Endometrial microvascular endothelial cells (primary cell): ENCODE results near the gene MRPL40. TPM values are rescaled to one million over a fixed set of nuclear protein-coding genes. Genes with fewer than 3 reads are reported as not detected.

Experiments used
- in situ Hi-C: cut with HindIII; loops from 2 replicates; pipeline ENCODE4 v1.10.0; 2017; ENCODE audit warnings: low sequenced_read_pairs, low pct_unique_long_range_greater_than_20kb; ENCODE audit errors: inconsistent ontology term
- total RNA-seq: library from RNA; depleted of rRNA; stranded (reverse); fragments of >200 nt; gene quantifications from one replicate; pipeline ENCODE4 v1.2.3, GENCODE V29; 2015; ENCODE audit errors: inconsistent ontology term

The MRPL40 gene
- total RNA-seq = 38.3 TPM

DNA sequence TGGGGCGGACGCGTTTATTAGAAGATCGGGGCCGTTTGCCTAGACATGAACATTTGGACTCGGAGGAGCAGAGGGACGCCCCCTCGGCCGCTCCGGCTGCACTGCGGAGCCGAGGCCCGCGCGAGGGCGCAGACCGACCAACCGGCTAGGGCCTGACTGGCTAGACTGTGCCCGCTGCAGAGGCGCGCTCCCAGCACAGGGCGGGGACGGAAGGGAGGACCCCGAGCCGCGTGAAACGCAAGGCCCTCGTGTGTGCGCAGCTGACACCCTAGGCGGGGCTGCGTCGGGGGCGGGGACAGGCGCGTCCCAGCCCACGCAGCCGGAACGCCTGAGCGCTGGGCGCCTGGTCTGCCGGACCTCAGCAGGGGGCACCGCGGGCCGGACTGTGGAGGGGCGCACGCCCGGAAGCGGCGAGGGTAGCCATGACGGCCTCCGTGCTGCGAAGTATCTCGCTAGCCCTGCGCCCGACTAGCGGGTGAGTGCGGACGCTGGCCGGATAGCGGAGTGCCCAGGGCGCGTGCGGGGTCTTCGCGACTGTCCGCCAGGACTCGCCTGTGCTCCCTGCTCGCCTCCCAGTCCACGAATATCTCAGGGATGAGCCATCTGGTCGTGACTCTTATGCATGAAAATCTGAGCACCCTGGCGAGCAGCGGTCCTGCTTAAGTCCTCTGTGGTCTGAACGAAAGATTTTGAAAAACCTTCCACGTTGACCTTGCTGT is at the start of gene MRPL40:
Gene MRPL40, plus strand, starts transcription at position 413 of the 719 bp plus-strand sequence. Its CDS starts 10 bp downstream, at position 423.
- in situ Hi-C loops = no loop called here

DNA sequence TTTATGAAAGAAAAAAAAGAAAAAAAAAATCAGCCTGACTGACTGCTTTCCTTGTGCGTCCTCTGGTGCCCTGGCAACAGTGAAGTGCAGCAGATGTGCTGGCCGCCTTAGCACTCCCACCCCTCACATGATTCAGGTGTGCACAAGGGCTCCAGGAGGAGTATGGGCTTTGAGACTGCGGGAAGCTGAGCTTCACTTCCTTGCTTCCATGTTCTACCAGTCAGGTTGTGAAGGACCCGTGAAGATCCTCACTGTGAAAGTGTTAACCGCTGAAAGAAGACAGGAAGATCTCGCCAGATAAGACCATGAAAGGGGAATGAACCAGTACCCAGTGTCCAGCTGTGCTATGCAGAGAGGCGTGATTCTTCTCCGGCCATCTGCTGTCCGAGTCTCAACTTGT is 49.1 kb upstream of the MRPL40 start:
- in situ Hi-C loops = no loop called here

DNA sequence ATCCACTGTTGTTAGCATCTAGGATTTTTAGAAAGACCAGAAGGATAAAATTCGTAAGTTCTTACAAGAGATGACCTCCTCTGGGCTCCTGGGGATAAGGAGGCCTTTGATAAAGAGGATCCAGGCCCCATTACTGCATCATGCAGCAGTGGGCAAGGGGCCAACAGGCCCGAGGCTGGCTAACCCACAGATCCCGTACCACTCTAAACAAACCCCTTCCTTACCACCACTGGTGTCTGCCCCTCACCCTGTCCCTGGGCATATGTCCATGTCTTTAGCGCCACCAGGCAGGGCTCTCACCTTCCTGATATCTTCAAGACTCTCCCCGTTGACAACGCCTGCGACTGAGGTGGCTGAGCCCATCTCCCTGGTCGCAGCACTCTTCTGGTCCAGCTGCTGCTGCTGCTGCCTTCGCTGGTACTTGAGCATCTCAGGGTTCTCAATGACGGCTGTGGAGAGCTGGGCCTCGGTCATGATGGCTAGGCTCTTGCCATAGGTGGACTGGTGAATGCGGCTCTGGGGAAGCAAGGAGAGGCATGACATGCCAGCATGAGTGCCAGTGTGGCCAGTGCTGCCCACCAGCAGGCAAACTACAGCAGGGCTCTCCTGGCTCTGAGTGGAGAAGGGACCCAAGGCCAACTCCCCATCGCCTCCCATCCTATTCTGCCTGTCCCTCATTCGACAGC is 47.0 kb upstream of the MRPL40 start:
- in situ Hi-C loops = no loop called here

DNA sequence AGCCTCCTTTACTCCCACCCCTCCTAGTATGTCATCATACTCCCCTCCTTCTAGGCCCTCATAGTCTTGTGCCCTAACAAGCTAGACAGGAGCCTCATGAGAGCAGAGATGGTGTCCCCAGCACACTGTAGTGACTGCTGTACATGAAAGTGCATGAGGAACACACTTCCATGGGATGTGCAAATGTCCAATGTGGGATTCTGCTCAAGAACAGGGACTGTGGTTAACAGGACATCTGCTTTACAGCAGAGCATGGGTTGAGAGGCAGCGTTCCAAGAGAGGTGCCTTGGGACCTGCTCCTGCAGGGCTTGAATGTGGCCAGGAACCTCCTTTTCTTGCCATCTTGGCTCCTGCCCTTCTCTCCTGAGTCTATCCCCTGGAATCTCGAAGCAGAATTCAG is 46.1 kb upstream of the MRPL40 start:
- in situ Hi-C loops = no loop called here

DNA sequence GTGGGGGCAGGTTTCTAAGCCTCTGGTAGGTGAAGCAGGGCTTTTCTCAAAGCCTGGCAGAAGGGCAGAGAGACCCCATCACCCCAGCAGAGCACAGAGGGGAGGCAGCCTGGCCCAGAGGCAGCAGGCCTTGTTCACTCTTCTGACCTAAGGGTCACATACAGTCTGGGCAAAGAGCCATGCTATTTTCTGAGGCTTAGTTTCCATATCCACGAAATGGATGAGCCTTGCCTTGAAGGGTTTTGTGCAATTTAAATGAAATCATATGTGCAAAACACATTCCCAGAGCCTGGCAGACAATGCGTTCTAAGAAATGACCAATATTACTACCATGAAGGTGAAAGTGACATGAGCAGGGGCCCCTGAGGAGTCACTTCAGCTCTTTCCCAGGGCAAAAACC is 45.3 kb upstream of the MRPL40 start:
- in situ Hi-C loops = no loop called here

DNA sequence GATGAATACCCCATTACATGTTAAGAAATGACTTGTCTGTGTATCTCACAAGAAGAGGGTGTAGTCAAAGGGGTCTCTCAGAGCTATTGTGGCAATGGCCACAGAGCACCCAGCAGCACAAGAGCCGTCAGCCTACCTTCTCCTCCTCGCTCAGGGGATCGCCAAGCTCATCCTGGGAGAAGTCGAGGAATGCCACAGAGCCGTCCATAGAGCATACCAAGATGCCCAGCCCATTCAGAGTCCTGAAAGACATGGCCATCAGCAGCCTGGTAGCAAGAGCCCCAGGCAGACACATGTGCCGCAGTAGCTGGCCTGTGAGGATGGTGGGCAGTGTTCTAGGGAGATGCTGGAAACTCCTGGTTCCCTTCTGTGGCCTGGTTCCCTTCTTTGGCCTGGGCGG is 44.8 kb upstream of the MRPL40 start:
- in situ Hi-C loops = no loop called here

DNA sequence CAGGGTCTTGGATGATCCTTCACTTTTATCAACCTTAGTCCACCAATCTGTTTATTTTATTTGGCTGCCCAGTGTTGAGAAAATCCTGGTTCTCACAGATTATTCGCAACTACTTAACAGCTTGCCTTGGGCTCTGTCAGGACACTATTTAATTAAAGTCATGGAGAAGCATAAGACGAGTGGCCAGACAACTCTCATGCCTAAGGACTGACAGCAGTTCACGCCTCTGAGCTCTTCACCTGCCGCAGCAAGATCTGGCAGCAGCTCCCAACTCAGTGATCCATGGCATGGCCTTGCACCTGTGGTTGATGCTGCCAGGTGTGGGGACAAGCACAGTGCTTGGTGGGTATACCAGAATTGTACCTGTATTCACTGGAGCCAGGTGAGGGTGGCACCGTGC is 38.6 kb upstream of the MRPL40 start:
- in situ Hi-C loops = no loop called here

DNA sequence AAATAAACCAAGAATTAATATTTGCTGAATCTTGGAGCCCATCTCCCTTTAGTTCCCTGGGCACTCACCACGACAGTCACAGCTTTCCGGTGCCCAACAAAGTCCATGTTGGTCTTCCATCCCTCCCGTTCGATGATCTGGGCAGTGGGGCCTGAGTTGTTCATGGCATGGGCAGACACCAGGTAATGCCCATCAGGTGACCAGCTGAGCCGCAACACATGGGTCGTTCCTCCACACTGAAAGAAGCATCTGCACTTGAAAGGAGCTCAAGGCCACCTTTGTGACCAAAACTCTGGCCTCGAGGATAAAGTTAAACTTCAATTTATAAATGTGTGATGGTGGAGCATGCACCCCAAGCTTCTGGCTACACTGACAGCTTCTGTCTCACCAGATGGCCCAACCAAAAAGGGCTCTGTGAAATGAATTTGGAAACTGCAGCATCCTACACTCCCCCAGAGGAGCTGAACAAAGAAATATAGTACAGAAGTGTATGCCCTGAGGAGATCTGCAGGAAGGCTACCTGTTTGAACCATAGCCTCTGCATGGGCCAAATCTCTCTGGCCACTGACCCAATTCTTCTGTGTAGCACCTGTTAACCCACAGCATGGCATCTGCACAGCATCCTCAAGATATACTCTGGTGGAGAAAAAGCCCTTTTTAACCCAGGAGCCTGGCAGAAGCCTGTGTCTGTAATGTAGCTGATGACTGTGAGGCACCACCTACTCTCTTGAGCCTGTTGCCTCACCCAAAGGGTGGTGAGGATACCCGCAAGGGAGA is 37.9 kb upstream of the MRPL40 start:
- in situ Hi-C loops = no loop called here

DNA sequence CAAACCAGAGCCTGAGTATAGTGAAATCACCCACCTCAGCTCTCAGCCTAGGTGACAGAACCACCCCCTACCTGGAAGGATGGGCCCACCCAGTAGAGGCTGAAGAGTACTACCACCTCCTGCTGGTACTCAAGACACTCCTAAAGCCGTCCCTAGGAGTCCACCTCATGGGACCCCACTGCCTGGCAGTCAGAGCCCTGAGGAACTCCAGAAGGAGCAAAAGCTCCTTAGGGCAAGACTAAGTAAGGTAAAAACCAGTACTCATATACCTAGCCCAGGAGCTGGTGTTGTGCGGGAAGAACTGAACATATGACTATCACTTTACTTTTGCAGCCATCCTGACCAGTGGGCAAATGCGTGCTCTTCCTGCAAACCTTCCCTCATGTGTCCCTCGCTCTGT is 37.1 kb upstream of the MRPL40 start:
- in situ Hi-C loops = no loop called here

DNA sequence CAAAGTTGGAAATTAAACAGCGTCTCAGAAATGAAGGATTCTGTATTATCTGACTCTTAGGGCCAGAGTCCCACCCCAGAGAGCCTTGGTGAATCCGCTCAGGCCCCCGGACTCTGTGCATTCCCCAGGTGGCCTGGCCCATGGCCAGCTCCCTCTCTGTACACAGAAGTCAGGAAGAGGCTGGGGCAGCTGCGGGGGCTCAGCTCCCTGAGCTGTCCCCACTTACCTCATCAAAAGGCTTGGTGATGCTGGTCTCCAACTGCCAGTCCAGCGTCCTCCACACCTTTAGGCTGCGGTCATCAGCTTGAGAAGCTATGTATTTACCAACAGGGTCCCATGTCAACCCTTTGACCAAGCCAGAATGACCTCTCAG is 35.8 kb upstream of the MRPL40 start:
- in situ Hi-C loops = no loop called here

DNA sequence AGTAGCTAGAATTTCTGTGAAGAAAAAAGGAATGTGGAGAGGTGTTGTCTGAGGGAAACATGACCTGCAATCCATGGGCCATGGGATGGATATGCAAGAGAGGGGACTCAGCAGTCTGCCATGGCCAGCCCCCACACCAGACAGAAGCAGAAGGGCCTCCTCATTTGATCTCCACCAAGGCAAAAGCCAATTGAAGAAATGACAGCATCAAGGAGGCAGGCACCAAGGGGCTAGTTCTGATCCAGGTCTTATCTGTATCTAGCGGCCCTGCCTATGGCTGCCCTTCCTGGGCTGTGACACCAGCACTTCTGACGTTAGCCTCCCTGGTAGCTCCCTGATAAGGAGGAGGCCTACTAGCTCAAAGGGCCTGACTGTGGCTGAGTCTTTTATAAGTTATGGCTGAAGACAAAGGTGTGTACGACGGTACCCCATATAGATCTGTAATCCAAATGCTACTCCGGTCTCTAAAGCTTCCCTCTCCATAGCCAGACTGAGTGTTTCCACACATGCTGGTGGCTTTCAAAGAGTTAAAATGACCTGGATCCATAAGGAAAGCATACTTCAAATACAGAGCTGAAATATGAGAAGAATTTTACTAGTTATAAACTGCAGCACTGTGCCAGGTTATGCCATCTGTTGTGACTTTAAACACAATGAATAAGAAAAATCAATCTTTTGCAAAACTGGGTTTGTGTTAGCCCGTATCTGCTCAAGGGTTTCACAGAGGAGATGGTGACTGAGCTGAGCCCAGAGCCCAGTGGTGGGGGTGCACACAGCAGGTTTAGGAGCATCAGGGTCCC is 35.2 kb upstream of the MRPL40 start:
- in situ Hi-C loops = no loop called here

DNA sequence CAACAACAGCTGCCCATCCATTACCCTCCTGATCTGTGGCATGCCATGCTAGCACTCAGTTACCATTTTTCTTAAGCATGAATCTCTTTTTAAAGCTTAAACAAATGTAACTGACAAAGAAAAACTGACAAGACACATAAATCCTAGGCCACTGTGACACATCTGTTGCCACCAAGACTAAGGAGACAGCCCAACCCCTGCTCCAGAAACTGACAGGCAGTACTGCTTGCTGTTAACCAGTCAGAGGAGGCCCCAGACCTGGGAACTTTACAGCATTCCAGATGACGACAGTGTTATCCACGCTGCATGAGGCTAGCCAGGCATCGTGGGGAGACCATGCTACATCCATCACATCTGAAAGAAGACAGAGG is 34.6 kb upstream of the MRPL40 start:
- in situ Hi-C loops = no loop called here

DNA sequence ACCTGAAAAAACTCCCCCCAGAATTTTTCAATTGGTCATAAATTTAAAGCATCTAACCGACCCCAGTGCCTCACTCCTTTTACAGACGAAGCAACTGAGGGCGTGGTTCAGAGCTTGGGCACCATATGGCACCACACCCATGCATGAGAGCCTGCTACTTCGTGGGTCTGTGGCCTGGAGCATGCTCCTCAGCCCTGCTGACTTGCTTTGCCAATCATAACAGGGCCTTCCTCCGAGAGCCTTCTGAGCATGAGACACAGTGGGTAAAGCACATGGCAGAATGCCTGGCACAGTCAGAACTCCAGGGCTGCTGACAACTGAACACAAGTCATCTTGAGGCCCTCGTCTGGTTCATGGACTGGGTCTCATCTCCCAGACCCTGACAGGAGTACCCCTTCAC is 34.1 kb upstream of the MRPL40 start:
- in situ Hi-C loops = no loop called here

DNA sequence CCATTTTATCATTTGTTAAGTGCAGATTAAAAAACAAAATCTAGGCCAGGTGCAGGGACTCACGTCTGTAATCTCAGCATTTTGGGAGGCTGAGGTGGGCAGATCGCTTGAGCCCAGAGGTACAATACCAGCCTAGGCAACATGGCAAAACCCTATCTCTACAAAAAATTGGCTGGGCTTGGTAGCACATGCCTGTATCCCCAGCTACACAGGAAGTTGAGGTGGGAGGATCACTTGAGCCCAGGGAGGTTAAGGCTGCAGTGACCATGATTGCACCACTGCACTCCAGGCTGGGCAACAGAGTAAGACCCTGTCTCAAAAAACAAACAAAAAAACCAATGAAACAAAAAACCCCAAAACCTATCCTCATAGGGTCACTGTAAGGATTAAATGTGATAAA is 33.7 kb upstream of the MRPL40 start:
- in situ Hi-C loops = no loop called here

DNA sequence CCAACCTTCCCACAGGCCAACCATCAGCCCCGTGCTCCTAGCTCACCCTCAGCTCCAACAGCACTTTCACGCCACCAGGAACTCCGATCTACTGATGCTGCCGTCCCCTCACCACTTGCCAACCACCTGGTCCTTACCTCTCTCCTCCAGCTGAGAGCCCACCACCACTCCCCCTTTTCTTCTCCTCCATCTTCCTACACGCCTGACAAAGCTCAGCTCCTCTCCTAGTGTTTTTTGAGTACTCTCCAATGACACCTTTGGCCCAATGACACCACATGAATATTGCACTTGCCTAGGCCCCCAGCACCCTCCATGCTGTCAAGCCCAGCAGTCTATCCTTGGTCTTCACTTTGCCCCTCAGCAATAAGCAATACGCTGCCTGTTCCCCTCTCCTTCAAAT is 31.5 kb upstream of the MRPL40 start:
- in situ Hi-C loops = no loop called here

DNA sequence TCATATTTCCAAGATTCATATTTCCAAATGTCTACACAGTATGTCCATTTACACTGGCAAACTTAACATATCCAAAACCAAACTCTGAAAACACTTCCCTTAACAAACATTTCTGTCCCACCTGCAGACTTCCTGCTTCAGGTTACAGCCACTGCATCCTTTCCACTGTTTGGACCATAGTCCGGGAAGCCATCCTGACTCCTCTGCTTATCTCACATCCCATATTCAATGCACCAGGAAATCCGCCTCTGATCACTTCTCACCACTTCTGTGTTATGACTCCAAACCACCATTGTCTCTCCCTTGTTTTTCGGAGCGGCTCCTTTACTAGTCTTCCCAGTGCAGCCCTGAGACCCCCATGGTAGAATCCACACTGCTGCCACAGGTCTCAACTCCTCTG is 30.9 kb upstream of the MRPL40 start:
- in situ Hi-C loops = no loop called here

DNA sequence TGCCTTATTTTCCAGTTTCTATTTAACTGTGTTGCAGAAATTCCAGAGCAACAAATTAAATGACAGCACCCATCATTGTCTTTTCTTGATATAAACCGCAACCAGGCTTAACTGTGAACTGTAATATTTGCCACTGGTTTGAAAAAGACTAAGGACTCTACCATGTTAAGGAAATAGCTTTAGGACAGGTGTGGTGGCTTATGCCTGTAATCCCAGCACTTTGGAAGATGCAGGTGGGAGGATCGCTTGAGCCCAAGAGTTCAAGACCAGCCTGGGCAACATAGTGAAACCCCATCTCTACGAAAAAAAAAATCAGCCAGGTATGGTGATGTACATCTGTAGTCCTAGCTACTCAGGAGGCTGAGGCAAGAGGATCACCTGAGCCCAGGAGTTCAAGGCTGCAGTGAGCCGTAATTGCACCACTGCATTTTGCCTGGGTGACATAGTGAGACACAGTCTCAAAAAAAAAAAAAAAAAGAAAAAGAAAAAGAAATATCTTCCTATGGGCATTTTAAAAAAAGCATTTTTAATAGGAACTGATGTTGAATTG is 29.6 kb upstream of the MRPL40 start:
- in situ Hi-C loops = no loop called here

DNA sequence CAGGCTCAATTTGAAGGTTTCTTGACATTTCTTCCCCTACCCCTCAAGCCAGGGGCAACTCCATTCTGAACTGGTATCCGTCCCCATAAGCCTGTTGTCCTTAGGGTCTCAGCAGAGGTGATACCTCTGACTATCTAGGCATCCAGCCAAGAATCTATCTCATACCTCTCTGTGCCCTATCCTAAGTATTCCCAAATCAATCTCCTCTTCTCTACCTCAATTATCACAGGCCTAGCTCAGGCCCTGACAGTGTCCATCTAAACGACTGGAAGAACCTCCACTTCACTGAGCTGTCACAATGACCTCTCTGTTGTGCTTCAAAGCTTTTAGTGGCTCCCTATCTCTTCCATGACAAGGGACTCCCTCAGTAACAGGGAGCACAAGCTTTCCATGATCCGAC is 27.7 kb upstream of the MRPL40 start:
- in situ Hi-C loops = no loop called here

DNA sequence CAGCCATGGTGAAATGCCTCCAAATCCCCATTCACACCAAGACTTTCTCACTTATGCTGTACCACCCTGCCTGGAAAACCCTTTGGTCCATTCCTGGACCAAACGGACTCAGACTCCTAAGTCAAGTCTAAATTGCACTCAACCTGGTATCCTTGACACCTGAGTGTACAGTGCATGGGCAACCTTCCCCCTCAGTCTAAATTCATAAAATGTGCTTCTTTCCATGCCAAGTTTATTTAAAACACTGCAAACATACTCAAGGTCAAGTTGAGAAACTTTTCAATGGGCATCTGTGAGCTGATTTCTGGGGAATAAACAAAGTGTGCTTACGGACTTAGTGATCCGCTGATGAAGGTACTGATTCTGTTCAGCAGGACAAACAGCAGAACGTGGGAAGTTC is 27.2 kb upstream of the MRPL40 start:
- in situ Hi-C loops = no loop called here
